GM18867 (cell line): ENCODE results near the gene CKAP2.
"Not testable (repeated sequence)": the region's sequence is repeated elsewhere in the genome, so short reads cannot be mapped to it uniquely, and the experiment has no call there.

ENCODE experiments used
- ATAC-seq: cut with Tn5 transposase; IDR thresholded peaks from one replicate; pipeline ENCODE4 v1.9.1; 2021; ENCODE audit warnings: mild to moderate bottlenecking, moderate library complexity; ENCODE audit not compliant: unreplicated experiment

CKAP2 gene

GRCh38 chr13:52451135-52451804, 4.0 kb upstream of the CKAP2 start:
- no peak for ATAC-seq

GRCh38 chr13:52452470-52452869, 2.8 kb upstream of the CKAP2 start:
- no peak for ATAC-seq

GRCh38 chr13:52454459-52454819, 839 bp upstream of the CKAP2 start:
- ATAC-seq, result peak; percentile 41

- peak; percentile 22 for ATAC-seq
Measured at GRCh38 chr13:52455677-52456041, 381 bp downstream of the CKAP2 start.

GRCh38 chr13:52459668-52460067, 4.4 kb downstream of the CKAP2 start:
- no peak for ATAC-seq

- no peak for ATAC-seq
Measured at GRCh38 chr13:52461265-52461664, 6.0 kb downstream of the CKAP2 start.

- ATAC-seq, result no peak
Measured at GRCh38 chr13:52463526-52463925, 8.2 kb downstream of the CKAP2 start.

GRCh38 chr13:52468487-52468886, 13.2 kb downstream of the CKAP2 start:
- not testable (repeated sequence) for ATAC-seq

- not testable (repeated sequence) for ATAC-seq
Measured at GRCh38 chr13:52480677-52481428, 25.6 kb downstream of the CKAP2 start.

GRCh38 chr13:52487078-52487477, 31.8 kb downstream of the CKAP2 start:
- not testable (repeated sequence) for ATAC-seq

- ATAC-seq, result not testable (repeated sequence)
Measured at GRCh38 chr13:52488763-52489162, 33.5 kb downstream of the CKAP2 start.

GRCh38 chr13:52491015-52491414, 35.7 kb downstream of the CKAP2 start:
- ATAC-seq, result not testable (repeated sequence)

GRCh38 chr13:52494241-52494640, 39.0 kb downstream of the CKAP2 start:
- ATAC-seq, result not testable (repeated sequence)

GRCh38 chr13:52497979-52498378, 42.7 kb downstream of the CKAP2 start:
- ATAC-seq, result not testable (repeated sequence)

GRCh38 chr13:52502277-52502676, 47.0 kb downstream of the CKAP2 start:
- ATAC-seq, result not testable (repeated sequence)

- ATAC-seq, result not testable (repeated sequence)
Measured at GRCh38 chr13:52505843-52506242, 50.6 kb downstream of the CKAP2 start.

GRCh38 chr13:52509532-52509931, 54.3 kb downstream of the CKAP2 start:
- not testable (repeated sequence) for ATAC-seq

GRCh38 chr13:52510221-52510797, 55.0 kb downstream of the CKAP2 start:
- not testable (repeated sequence) for ATAC-seq

- not testable (repeated sequence) for ATAC-seq
Measured at GRCh38 chr13:52511598-52511997, 56.3 kb downstream of the CKAP2 start.

- not testable (repeated sequence) for ATAC-seq
Measured at GRCh38 chr13:52513957-52514596, 58.8 kb downstream of the CKAP2 start.

- not testable (repeated sequence) for ATAC-seq
Measured at GRCh38 chr13:52523323-52523722, 68.0 kb downstream of the CKAP2 start.
